RPMI7951 (cell line): Measurements from ENCODE around the gene SLBP. TPM values are rescaled to one million over a fixed set of nuclear protein-coding genes. Genes with fewer than 3 reads are reported as not detected.

ENCODE experiments used
- DNase-seq: peaks from one replicate; pipeline ENCODE4 v3.0.0-alpha.2; 2012; ENCODE audit warnings: low read depth
- total RNA-seq: library from RNA; depleted of rRNA; stranded (reverse); fragments of >200 nt; shearing (Covaris generic); gene quantifications from 2 replicates; pipeline ENCODE4 v1.2.3, GENCODE V29; 2014; rRNA removed

The SLBP gene
- total RNA-seq, 1 experiment from 2014 or later, result 93.0 TPM

DNA sequence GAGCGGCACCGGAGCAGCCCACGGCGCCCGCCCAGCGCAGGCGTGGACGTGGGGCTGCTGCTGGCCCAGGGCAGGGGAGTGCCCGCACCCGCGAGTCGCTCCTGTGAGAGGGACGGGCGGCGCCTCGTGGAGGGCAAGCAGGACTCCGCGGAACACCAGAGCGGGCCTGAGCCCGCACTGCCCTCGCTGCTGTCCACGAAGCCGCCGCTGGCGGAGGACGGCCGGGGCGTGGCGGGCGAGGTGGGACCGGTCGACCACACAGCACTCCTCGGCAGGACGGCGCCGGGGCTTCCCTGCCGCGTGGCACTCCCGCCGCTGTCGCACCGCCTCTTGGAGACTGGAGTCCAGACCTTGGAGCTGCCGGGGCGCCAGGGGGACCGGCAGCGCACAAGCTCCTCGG is 57.0 kb downstream of the SLBP start:
- no peak for DNase-seq

DNA sequence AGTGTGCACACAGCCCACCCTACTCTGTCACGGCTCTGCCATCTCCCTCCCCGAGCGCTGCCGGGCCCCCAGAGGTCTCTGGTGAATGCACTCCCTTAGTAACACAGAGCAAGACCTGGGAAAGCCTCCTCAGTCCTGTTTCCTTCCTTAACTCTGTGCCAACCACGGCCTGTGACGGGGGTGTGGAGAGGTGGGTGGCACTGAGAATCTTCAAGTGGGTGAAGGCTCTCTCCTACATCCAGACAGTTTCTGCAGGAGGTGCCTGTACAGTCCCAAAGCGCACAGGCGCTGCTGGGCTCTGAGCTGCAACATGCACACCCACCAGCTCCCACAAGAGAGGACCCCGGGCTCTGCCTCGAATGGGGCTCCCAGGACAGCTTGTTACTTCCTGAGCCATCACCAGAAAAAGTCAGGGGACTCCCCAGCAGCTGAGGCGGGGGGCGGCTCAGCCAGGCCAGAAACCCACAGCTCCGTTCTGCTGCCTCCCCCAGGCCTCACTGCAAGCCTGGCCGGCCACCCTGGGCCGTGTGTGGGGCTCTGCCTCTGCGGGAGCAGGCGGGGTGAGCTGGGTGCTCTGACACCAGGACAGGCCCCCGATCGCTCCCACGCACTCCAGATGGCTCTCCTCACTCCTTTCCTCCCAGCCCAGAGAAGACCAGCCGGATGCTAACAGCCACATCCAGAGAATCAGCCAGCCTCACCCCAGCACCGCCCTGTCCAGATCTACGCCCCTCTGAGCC is 57.7 kb downstream of the SLBP start:
- no peak for DNase-seq

DNA sequence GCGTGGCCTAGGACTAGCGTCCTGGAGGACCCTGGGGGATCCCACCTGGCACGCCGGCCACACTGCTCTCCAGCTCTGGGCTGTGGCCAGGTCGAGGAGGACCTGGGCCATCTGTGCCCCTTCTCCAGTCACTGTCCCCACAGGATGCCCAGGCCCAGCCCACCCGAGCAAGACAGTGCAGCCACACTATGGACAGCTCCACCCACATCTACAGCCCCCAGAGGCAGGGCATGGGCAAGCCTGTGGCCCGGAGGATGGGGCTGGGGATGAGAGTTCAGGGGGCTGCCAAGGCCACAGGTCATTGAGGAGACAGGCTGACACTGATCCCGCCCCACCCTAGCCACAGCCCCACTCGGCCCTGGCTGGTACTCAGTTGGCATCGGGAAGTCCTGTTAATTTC is 58.3 kb downstream of the SLBP start:
- no peak for DNase-seq

DNA sequence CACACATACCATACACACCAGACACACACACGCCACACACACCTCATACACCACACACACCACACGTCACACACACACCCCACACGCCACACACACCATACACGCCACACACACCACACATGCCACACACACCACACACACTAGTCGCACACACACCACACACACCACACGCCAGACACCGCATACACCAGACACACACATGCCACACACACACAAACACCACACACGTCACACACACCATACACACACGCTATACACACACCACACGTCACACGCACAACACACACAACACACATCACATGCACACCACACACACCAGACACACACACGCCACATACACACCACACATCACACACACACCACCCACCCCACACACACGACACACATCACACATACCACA is 60.0 kb downstream of the SLBP start:
- DNase-seq, result no peak

DNA sequence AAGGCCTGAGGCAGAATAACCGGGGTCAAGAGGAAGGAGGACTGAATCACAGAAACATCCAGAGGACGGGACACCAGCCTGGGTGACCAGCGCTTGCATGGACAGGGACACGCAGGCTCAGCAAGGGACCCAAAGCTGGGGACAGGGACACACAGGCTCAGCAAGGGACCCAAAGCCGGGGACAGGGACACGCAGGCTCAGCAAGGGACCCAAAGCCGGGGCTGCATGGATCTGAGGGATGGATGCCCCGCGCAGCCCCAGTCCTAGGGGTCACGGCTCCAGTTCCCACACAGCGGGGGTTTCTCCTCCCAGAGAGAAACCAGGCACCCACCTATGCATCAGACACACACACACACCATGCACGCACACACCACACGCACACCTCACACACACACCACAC is 60.5 kb downstream of the SLBP start:
- DNase-seq, result no peak

DNA sequence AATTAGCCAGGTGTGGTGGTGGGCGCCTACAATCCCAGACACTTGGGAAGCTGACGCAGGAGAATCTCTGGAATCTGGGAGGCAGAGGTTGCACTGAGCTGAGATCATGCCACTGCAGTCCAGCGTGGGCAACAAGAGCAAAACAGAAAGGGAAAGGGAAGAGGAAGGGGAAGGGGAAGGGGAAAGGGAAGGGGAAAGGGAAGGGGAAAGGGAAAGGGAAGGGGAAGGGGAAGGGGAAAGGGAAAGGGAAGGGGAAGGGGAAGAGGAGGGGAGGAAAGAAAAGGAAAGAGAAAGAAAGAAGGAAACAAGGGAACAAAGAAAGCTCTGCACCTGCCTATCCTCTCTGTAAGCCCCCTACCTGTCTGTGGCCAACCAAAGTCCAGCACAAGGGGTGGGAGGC is 63.2 kb downstream of the SLBP start:
- DNase-seq, result no peak

DNA sequence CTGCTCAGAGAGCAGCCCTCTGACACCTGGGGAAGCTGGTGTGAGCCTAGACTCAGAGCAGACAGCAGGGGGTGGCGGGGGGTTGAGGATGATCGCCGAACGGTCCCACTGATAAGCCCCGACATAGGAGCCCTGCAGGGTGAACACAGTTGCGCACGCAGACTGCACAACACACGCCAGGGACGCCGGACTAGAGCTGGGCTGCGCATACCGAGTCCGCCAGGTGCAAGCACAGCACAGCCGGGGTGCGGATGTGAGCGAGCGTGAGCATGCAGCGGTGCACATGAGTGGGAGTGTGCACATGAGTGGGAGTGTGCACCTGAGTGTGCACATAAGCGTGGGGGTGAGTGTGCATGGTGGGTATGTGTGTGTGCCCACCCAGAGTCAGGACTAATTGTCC is 64.7 kb downstream of the SLBP start:
- no peak for DNase-seq

DNA sequence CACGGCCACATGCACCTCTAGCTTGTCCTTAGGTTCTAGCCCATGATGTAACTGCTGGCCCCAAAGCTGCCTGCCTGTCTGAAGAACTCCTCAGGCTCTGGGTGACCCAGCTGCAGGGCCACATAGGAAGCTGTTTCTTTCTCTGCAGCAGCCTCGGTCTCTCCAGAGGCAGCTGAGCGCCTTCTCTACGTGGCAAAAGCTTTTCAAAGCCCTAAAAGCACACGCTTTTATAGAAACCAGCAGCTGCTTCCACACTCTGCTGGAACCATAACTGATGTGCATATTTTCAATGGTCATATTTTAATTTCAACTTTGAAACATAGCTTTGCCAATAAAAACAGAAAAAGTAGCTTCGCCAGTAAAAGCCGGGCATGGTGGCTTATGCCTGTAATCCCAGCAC is 65.4 kb downstream of the SLBP start:
- DNase-seq, result no peak

DNA sequence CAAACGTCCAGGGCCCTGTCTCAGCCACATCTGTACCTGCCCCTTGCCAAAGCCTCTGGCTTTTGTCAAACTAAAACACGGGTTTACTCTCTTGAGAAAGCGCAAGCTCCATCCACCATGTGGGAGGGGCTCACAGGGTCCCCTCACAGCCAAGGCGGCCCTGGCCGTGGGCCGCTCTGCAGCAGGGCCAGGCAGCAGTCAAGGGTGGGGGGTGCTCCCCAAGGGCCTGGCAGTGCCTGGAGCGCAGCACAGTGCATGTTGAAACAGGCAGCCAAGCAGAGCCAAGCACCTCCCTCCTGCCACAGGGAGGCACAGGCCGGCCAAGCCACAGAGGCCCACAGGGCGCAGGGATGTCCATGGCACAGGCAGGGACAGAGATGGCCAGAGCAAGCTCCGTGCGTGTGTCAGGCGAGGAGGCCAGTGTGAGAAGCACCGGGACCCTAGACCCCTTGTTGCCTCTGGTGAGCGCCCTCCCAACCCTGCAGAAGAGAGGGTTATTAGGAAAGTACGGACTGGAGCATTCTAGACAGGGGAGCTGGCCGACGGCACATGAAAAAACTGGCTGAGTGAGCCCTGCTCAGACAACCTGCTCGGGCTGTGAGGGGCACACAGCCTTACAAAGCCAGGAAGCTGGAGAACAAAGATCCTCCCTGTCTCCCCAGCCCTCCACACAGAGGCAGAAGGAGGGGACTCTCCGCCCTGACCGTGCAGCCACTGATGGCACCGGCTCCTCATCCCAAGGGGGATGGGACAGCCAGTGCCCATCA is 67.0 kb downstream of the SLBP start:
- no peak for DNase-seq

DNA sequence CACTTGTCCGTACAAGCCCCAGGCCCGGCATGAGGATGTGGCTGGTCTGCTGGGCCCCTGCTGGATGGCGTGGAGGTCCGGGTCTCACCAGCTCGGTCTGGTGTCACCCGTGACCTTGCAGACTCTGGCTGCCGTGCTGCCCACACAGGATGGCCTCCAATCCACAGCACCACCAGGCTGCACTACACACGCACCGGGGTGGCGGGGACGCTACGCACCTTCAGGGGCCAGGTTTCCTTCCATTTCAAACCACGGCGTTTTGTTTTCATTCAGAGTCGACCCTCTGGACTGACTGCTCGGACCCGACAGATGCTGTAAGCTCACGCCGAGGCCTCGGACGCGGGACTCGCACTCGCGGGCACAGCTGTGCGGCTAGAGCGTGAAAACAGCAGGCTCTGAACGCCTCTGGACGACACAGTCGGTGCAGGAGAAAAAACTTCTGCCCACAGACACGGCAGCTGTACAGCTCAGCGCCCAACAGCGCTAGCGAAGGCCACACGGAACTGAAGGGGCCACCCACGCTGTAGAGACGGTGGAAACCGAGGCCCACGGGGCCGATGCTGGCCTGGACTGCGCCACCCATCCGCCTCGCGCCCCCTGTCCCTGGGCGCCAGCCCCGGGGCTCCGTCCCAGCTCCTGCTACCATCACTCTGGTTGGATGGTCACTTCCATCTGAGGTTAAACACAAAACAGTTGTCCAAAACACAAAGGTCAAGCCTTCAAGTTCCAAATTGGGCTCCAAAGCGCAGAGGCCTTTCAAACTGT is 68.0 kb downstream of the SLBP start:
- no peak for DNase-seq

Other genes starting within 250 kb of the SLBP start
- 0.78 and 1.1 TPM in 2 replicates for gene FAM53A, start 28.0 kb downstream of the SLBP start, total RNA-seq
- gene TMEM129, start 9.0 kb upstream of the SLBP start, total RNA-seq, result 8.2 and 17.5 TPM in 2 replicates
- gene TACC3, start 9.2 kb upstream of the SLBP start, total RNA-seq, result 23.9 and 25.3 TPM in 2 replicates
- gene FGFR3, start 81.0 kb upstream of the SLBP start, total RNA-seq, result 0.20 TPM in 1 of 2 replicates, not detected in the other
- gene LETM1, start 143.8 kb upstream of the SLBP start, total RNA-seq, result 14.9 and 23.2 TPM in 2 replicates
- gene NSD2, start 159.1 kb upstream of the SLBP start, total RNA-seq, result 44.8 and 45.1 TPM in 2 replicates